ENCODE measurements around the gene ARSG.
"Not testable (repeated sequence)": the region's sequence is repeated elsewhere in the genome, so short reads cannot be mapped to it uniquely, and the experiment has no call there.

Gene ARSG

GRCh38 chr17:68326681-68327080 lies 35.4 kb downstream of the ARSG start:
- DNase-seq (ENCODE audit: insufficient read length, low spot score), result no peak
- no peak for FAIRE-seq

GRCh38 chr17:68327823-68328557 lies 36.7 kb downstream of the ARSG start:
- FAIRE-seq (no peak), DNase-seq (ENCODE audit: insufficient read length, low spot score) (no peak)

GRCh38 chr17:68328676-68329075 lies 37.4 kb downstream of the ARSG start:
- DNase-seq (ENCODE audit: insufficient read length, low spot score), result no peak
- FAIRE-seq, result no peak

- FAIRE-seq, result no peak
- no peak for DNase-seq (ENCODE audit: insufficient read length, low spot score)
These were observed 38.0 kb downstream of the ARSG start for GRCh38 chr17:68329331-68329730.

GRCh38 chr17:68331932-68332331 lies 40.6 kb downstream of the ARSG start:
- not testable (repeated sequence) for DNase-seq (ENCODE audit: insufficient read length, low spot score); FAIRE-seq

GRCh38 chr17:68334393-68334792 lies 43.1 kb downstream of the ARSG start:
- FAIRE-seq, result no peak
- DNase-seq (ENCODE audit: insufficient read length, low spot score), result no peak

GRCh38 chr17:68341482-68341881 lies 50.2 kb downstream of the ARSG start:
- no peak for FAIRE-seq
- DNase-seq (ENCODE audit: insufficient read length, low spot score), result no peak

- DNase-seq (ENCODE audit: insufficient read length, low spot score), result no peak
- no peak for FAIRE-seq
These were observed 52.7 kb downstream of the ARSG start for GRCh38 chr17:68343976-68344375.

- FAIRE-seq, result no peak
- DNase-seq (ENCODE audit: insufficient read length, low spot score), result no peak
These were observed 53.4 kb downstream of the ARSG start for GRCh38 chr17:68344701-68345136.

GRCh38 chr17:68346448-68346847 lies 55.2 kb downstream of the ARSG start:
- DNase-seq (ENCODE audit: insufficient read length, low spot score), result peak; percentile 54
- peak; percentile 93 for FAIRE-seq

GRCh38 chr17:68347380-68347779 lies 56.1 kb downstream of the ARSG start:
- DNase-seq (ENCODE audit: insufficient read length, low spot score) (no peak), FAIRE-seq (no peak)

GRCh38 chr17:68349157-68349556 lies 57.9 kb downstream of the ARSG start:
- no peak for FAIRE-seq
- no peak for DNase-seq (ENCODE audit: insufficient read length, low spot score)

GRCh38 chr17:68351395-68351794 lies 60.1 kb downstream of the ARSG start:
- DNase-seq (ENCODE audit: insufficient read length, low spot score) (no peak), FAIRE-seq (no peak)

- no peak for FAIRE-seq
- no peak for DNase-seq (ENCODE audit: insufficient read length, low spot score)
These were observed 60.7 kb downstream of the ARSG start for GRCh38 chr17:68352041-68352440.

- FAIRE-seq, result not testable (repeated sequence)
These were observed 61.4 kb downstream of the ARSG start for GRCh38 chr17:68352671-68353070.

GRCh38 chr17:68353111-68353521 lies 61.8 kb downstream of the ARSG start:
- no peak for DNase-seq (ENCODE audit: insufficient read length, low spot score)
- FAIRE-seq, result no peak

More at GRCh38 chr17:68352671-68353070, 61.4 kb downstream of the ARSG start:
- DNase-seq (ENCODE audit: insufficient read length, low spot score), result not testable (repeated sequence)

GRCh38 chr17:68354311-68354710 lies 63.0 kb downstream of the ARSG start:
- FAIRE-seq; DNase-seq (ENCODE audit: insufficient read length, low spot score): not testable (repeated sequence)

- not testable (repeated sequence) for FAIRE-seq; DNase-seq (ENCODE audit: insufficient read length, low spot score)
These were observed 63.8 kb downstream of the ARSG start for GRCh38 chr17:68355108-68355507.

- DNase-seq (ENCODE audit: insufficient read length, low spot score), result peak; percentile 44
- FAIRE-seq, result peak; percentile 90
These were observed 65.2 kb downstream of the ARSG start for GRCh38 chr17:68356520-68356919.

- FAIRE-seq (no peak), DNase-seq (ENCODE audit: insufficient read length, low spot score) (no peak)
These were observed 65.7 kb downstream of the ARSG start for GRCh38 chr17:68356949-68357455.

GRCh38 chr17:68357886-68358285 lies 66.6 kb downstream of the ARSG start:
- FAIRE-seq (no peak), DNase-seq (ENCODE audit: insufficient read length, low spot score) (no peak)

- DNase-seq (ENCODE audit: insufficient read length, low spot score) (no peak), FAIRE-seq (no peak)
These were observed 68.7 kb downstream of the ARSG start for GRCh38 chr17:68359791-68360535.
